ENCODE results near the gene RASA1. TPM values are rescaled to one million over a fixed set of nuclear protein-coding genes. Genes with fewer than 3 reads are reported as not detected.

Gene RASA1
- polyA plus RNA-seq, 1 experiment: 67.3 TPM

DNA sequence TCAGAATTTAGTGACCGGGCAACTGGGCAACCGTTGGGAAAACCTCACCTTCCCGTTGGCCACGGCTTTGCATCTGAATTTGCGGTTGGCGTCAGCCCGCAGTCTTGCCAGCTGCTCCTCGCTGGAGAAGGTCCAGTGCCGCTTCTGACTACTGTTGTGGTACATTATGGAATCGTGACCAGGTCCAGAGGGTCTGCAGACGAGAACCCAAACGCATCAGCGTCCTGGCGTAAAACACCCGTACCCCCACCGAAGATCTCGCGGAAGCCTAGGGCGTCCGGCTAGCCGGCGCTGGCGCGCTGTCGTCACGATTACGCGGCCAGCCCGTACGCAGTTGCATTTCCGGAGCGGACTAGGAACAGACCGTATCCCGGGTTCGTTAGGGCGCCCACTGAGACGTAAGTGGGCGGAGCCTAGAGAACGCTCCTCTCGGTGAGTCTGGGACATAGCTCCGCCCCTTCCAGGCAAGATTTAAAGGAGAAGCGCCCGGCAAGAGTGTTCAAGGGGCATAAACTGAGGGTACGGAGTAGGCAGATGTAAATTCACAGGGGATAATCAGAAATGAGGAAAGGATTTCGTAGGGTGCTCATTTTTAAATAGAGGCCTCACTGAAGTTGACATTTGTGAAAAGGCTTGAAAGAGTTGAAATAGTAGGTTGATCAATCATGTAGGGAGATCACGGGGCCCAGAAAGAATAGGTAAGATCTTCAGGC lies 145.1 kb downstream of the RASA1 start, which contains the start of gene CCNH:
Gene CCNH (minus strand): TSS at position 301 of the 713 bp plus-strand sequence. CDS start 136 bp downstream, at position 165.
- POLR2A ChIA-PET: interaction anchor here (2.2 kb wide), 1 partner anchor 13 kb away, joined by 8 read pairs; no protein-coding TSS in a partner anchor
- Histone ChIP-seq H3K9me3 (ENCODE audit: control insufficient read depth, insufficient read depth, low read length) (no peaks in the 10 kb centered on the region), H3K27ac (ENCODE audit: low read depth, low read length) (peak within 1 kb of the TSS; percentile 94), H3K27me3 (ENCODE audit: control insufficient read depth, insufficient read depth, low read length) (no peaks in the 10 kb centered on the region), H3K4me3 (ENCODE audit: low read depth, low read length) (peak within 1 kb of the TSS; percentile 96)
- peak; percentile 94 for DNase-seq (ENCODE audit: low read depth, low spot score)
- CTCF ChIA-PET: interaction anchor here (1.0 to 4.0 kb wide), 3 partner anchors 13 to 1279 kb away, joined by 3 to 31 read pairs (median 3); no protein-coding TSS in a partner anchor
- TF ChIP-seq, protein P1, sequence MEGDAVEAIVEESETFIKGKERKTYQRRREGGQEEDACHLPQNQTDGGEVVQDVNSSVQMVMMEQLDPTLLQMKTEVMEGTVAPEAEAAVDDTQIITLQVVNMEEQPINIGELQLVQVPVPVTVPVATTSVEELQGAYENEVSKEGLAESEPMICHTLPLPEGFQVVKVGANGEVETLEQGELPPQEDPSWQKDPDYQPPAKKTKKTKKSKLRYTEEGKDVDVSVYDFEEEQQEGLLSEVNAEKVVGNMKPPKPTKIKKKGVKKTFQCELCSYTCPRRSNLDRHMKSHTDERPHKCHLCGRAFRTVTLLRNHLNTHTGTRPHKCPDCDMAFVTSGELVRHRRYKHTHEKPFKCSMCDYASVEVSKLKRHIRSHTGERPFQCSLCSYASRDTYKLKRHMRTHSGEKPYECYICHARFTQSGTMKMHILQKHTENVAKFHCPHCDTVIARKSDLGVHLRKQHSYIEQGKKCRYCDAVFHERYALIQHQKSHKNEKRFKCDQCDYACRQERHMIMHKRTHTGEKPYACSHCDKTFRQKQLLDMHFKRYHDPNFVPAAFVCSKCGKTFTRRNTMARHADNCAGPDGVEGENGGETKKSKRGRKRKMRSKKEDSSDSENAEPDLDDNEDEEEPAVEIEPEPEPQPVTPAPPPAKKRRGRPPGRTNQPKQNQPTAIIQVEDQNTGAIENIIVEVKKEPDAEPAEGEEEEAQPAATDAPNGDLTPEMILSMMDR (IDR thresholded peaks at IDR 0.05; ENCODE audit: low read depth, low read length): no peak

DNA sequence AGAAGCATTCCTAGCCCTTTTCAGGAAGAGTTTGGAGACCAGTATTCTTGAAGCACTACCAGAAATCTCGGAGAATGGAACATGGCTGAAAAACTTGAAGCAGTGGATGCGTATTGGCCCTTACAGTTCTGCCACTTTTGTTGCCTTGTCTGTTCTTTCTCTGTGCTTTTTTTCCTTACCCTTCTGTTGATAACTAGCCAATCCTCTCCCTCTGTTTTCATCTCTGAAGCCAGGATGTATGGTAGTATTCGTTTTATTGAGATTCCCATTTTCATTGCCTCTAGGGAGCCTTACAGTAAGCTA lies 145.6 kb downstream of the RASA1 start:
- Histone ChIP-seq H3K27me3 (ENCODE audit: control insufficient read depth, insufficient read depth, low read length) (no peaks in the 10 kb centered on the region), H3K9me3 (ENCODE audit: control insufficient read depth, insufficient read depth, low read length) (no peaks in the 10 kb centered on the region), H3K27ac (ENCODE audit: low read depth, low read length) (no peak overlapping the region), H3K4me3 (ENCODE audit: low read depth, low read length) (peak overlapping the region; percentile 54)
- no peak for DNase-seq (ENCODE audit: low read depth, low spot score)
- CTCF ChIA-PET: interaction anchor here (1.0 to 4.0 kb wide), 2 partner anchors 13 to 1278 kb away, joined by 3 to 31 read pairs; no protein-coding TSS in a partner anchor
- TF ChIP-seq, protein P1 (IDR thresholded peaks at IDR 0.05; ENCODE audit: low read depth, low read length): no peak
- POLR2A ChIA-PET: interaction anchor here (2.2 kb wide), 1 partner anchor 13 kb away, joined by 8 read pairs; no protein-coding TSS in a partner anchor

GRCh38 chr5:87418506-87418905 lies 150.8 kb downstream of the RASA1 start:
- Histone ChIP-seq H3K27ac (ENCODE audit: low read depth, low read length) (no peak overlapping the region), H3K4me3 (ENCODE audit: low read depth, low read length) (no peak overlapping the region), H3K9me3 (ENCODE audit: control insufficient read depth, insufficient read depth, low read length) (no peaks in the 10 kb centered on the region), H3K27me3 (ENCODE audit: control insufficient read depth, insufficient read depth, low read length) (no peaks in the 10 kb centered on the region)
- DNase-seq (ENCODE audit: low read depth, low spot score): no peak
- POLR2A ChIA-PET: no interaction called here
- TF ChIP-seq, protein P1 (IDR thresholded peaks at IDR 0.05; ENCODE audit: low read depth, low read length): no peak
- CTCF ChIA-PET: no interaction called here

DNA sequence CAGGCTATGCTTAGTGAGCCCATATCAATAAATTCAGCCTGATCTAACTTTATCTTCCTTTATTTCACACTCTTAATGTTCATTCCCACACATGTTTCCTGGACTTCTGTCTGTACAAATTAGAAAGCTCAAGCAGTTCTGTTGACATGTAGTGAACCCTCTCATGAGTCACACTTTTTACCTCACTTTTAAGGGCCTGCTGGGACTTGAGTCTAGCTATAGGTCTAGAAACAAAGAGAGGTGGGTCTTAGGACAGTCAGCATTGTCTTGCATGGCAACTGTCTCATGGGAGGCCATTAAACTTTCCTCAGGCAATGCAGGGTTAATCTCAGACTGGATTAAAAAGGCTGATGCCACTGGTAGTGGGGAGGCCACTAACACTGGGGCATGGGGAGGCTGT lies 153.6 kb downstream of the RASA1 start:
- Histone ChIP-seq H3K4me3 (ENCODE audit: low read depth, low read length) (no peak overlapping the region), H3K9me3 (ENCODE audit: control insufficient read depth, insufficient read depth, low read length) (no peaks in the 10 kb centered on the region), H3K27me3 (ENCODE audit: control insufficient read depth, insufficient read depth, low read length) (no peaks in the 10 kb centered on the region), H3K27ac (ENCODE audit: low read depth, low read length) (no peak overlapping the region)
- TF ChIP-seq, protein P1 (IDR thresholded peaks at IDR 0.05; ENCODE audit: low read depth, low read length): no peak
- CTCF ChIA-PET: no interaction called here
- no peak for DNase-seq (ENCODE audit: low read depth, low spot score)
- POLR2A ChIA-PET: no interaction called here

DNA sequence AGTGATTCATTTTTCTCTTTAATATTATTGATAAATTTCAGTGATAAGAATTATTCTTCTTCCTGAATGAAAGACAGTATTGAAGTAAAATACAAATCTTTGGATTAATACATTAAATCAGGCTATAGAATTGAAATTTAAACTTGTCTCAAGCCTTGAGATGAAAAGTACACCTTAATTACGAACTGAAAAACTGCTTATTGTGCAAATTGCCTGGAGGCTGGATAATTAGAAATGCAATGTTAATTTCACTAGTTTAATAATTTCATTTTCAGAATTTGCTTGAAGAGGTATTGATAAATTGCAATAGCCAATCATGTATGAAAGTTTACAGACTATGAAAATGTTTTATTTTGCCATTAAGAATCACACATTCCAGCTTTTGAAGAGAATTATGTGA lies 156.1 kb downstream of the RASA1 start:
- TF ChIP-seq, protein P1 (IDR thresholded peaks at IDR 0.05; ENCODE audit: low read depth, low read length): no peak
- POLR2A ChIA-PET: no interaction called here
- Histone ChIP-seq H3K27me3 (ENCODE audit: control insufficient read depth, insufficient read depth, low read length) (no peaks in the 10 kb centered on the region), H3K9me3 (ENCODE audit: control insufficient read depth, insufficient read depth, low read length) (no peaks in the 10 kb centered on the region), H3K4me3 (ENCODE audit: low read depth, low read length) (no peak overlapping the region), H3K27ac (ENCODE audit: low read depth, low read length) (no peak overlapping the region)
- DNase-seq (ENCODE audit: low read depth, low spot score): no peak
- CTCF ChIA-PET: no interaction called here

All from AG04450 (cell line).